HG03108 (cell line): ENCODE results near the gene ROBO1.
"Not testable (repeated sequence)": the region's sequence is repeated elsewhere in the genome, so short reads cannot be mapped to it uniquely, and the experiment has no call there.

Experiments
- ATAC-seq: cut with Tn5 transposase; IDR thresholded peaks from one replicate; pipeline ENCODE4 v1.9.1; 2021; ENCODE audit warnings: moderate library complexity; ENCODE audit not compliant: unreplicated experiment

ROBO1 gene

GRCh38 chr3:79178471-79179180, 589.2 kb downstream of the ROBO1 start:
- no peak for ATAC-seq

DNA sequence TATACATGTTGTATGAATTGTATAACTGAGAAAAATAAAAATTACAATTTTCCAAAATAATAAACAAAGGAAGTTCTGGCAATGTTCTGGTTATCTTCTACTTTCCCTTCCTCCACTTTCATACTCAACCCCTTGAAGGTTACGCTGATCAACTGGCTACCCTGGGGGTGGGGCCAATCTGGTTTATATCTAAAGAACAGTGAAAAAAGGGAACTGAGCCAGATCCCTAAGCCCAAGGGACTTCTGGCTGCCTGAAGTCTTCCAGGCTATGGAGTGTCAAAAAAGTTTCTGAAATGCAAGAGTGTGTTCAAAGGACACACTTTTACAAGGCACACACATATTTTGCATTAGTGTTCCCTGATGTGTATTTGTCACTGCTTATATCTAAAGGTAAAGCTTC, 591.9 kb downstream of the ROBO1 start:
- no peak for ATAC-seq

DNA sequence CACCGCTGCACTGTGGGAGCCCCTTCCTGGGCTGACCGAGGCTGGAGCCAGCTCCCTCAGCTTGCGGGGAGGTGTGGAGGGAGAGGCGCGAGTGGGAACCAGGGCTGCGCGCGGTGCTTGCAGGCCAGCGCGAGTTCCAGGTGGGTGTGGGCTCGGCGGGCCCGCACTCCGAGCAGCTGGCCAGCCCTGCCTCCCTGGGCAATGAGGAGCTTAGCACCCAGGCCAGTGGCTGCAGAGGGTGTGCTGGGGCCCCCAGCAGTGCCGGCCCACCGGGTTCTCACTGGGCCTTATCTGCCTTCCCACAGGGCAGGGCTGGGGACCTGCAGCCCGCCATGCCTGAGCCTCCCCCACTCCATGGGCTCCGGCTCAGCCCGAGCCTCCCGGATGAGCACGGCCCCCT, 594.5 kb downstream of the ROBO1 start:
- ATAC-seq, result not testable (repeated sequence)

DNA sequence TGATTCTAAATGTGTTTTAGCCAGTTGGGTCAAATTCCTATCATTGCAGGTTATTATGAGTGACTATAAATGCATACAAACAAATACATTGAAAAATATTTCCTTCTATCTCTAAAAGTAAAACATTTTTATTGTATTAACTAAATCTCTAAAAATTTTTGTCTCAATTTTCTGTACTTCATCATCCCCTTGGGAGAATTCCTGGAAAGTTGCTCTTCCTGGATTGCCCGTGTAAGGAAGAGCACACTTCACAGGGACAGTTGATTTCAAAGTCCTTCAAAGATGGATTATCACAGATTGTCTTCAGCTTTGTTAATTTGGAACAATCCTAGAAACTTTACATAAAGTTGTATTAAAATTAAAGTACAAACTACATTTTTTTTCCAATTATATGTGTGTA, 595.6 kb downstream of the ROBO1 start:
- ATAC-seq, result no peak

DNA sequence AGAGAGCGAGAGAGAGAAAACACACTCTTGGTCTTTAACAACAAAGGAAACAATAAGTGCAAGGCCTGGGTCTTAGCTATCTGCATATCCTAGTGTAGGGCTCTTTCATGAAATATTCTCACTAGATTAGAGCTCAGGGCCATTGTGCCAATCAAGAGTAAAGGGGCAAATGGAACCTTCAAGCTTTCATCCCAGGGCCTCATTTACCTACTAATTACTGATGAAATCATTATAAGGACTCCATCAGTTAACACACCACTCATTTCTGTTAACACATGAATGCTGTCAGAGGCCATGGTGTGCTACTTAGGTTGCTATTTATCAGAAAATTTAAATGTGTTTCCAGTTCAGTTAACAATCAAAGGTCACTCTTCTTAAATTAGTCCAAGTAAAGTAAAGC, 597.8 kb downstream of the ROBO1 start:
- no peak for ATAC-seq

- ATAC-seq, result no peak
Observed at GRCh38 chr3:79167651-79168416, 600.0 kb downstream of the ROBO1 start.

DNA sequence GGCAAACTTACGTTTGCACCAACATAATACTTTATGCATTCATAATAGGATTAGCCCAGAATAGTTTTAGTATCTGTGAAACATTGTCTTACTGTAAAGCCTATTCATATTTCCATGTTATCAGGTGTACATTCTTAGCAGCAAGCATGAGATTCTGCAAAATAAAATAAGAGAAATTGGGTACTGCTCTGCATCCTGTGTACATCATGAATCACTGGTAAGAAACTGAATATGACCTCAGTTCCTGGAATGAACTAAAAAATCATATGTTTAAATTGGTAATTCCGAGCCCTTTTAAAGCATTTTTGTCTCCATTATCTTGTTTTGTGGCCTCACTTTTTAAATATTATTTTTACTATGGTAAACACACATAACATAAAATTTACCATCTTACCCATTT, 605.1 kb downstream of the ROBO1 start:
- ATAC-seq, result no peak

GRCh38 chr3:79161941-79162340, 605.9 kb downstream of the ROBO1 start:
- no peak for ATAC-seq

GRCh38 chr3:79160421-79160820, 607.4 kb downstream of the ROBO1 start:
- no peak for ATAC-seq

- ATAC-seq, result no peak
Observed at GRCh38 chr3:79159736-79160135, 608.1 kb downstream of the ROBO1 start.

DNA sequence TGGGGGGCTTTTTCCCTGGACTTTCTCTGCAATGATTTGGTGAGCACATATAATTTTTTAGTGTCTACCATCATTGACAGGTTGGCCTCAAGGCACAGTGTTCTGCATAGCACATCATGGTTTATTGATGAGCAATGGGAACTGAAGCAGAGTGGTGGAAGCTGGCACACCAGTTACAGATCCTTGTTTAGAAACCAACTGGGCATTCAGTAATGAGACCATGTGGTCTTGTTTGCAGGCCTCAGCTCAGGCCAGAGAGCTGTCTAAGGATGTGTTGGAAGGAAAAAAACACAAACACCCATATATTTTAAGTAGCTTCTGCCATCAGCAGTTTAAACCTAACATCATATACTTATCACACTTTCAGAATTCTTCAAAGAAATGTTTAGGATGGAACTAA, 610.6 kb downstream of the ROBO1 start:
- no peak for ATAC-seq

DNA sequence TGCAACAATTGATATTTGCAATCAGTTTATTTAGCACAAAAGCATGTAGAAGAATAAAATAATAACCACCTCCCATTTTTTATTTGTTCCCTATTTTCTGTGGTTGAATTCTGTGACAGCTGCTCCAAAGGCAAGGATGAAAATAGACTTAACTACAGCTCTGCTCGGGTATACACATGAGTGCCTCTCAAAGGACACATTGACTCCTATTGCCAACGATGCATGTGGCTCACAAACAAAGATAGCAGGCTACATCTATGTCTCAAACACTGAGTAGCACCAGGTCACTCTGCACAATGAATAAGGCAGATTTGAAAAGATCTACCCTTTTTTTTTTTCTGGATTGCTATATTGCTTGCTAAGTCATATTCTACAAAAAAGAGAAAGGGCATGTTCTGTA, 612.9 kb downstream of the ROBO1 start:
- no peak for ATAC-seq

- no peak for ATAC-seq
Observed at GRCh38 chr3:79148786-79149185, 619.0 kb downstream of the ROBO1 start.

DNA sequence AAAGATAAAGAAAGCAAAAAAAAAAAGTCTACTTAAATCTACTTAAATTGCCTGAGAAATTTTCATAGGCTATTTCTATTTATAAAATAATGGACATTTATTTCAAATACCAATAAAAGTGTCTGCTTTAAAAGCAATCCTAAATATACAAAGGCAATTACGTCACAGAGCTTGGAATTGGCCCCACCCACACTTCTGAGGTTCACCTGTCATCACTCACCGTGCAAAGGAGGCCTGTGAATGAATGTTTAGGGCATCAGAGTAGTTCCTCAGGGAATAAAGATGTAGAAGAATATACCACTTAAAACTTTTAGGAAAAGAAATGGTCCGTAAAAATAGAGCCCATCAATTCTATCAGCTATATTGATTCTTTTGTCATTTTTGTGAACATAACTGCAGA, 621.8 kb downstream of the ROBO1 start:
- no peak for ATAC-seq

GRCh38 chr3:79140708-79141107, 627.1 kb downstream of the ROBO1 start:
- ATAC-seq, result no peak

DNA sequence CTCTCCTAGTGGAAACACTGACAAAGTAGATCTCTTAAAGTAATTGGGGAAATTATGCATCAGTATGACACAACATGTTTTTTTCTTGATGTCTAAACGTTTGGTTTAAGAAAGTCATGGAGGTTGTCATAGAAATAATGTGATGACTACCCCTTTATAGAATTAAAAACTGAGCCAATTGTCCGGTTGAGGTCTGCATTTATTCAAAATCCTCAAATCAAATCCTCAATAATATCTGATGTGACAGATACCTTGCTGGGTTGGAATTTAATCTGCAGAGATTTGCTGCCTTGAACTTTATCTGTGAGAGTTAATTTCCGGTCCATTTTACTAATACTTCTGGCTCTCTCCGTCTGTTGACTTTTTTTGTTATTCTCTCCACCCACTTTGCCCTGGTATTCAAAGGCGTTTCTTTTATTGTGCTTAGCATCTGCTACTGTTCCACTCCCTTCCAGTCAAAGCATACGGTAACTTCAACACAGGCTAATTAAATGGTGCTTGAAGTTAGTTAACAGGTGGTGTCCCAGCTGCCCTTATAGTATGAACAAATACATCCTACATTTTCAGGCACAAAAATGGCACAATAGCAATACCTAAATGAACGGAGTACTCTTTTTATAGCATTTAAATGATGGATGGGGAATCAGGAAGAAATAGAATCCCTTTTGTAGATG, 628.3 kb downstream of the ROBO1 start:
- ATAC-seq, result no peak

DNA sequence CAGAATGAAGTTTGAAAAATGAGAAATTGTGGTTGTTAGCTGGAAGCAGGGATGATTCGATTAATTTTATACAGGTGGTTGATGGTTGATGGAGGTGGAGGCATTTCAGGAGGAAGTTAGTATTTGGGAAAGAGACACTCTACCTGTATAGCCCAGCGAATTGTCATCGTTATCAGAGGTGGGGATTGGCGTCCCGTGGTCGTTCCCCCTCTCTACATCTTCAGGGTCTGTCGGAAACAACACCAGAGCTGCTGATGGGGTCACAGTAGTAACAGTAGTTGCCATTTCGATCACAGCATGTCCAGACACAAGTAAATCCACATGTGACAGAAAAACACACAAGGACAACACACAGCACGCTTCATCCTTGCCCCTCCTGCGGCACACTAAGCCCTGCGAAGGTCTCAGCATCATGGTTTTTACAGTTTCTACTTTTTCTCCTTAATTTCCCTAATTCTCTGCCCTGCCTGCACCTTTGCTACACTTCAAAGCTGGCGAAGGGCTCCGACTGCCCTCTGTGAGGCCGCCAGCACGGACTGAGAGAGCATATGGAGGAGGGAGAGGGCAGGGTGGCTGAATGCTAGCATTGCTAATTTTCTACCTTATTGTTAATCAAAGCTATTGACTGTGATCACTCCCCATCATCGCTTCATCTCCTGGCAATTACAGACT, 642.3 kb downstream of the ROBO1 start:
- ATAC-seq, result no peak

DNA sequence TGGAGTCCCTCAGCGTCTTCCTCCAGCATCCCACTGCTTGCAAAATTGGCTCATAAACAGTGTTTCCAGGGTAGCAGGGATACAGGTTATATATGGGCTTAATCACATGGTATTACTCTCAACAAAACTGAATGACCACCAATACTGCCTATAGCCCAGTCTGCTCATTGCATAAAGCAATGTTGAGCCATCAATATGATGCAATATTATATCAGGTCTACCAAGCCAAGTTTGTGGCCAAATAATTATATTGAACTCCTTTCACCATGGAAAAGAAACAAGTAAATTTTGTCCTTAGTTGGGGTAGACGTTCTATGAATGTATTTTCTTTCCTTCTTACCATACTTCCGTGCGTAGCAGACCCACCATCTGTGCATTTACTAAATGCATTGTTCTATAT, 652.3 kb downstream of the ROBO1 start:
- no peak for ATAC-seq

DNA sequence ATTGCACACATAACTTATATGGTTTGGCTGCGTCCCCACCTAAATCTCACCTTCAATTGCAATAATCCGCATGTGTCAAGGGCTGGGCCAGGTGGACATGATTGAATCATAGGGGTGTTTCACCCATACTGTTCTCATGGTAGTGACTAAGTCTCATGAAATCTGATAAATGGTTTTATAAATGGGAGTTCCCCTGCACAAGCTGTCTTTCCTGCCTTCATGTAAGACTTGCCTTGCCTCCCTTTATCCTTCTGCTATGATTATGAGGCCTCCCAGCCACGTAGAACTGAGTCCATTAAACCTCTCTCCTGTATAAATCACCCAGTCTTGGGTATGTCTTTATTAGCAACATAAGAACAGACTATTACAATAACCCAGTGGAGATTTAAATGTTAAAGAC, 653.9 kb downstream of the ROBO1 start:
- ATAC-seq, result no peak

DNA sequence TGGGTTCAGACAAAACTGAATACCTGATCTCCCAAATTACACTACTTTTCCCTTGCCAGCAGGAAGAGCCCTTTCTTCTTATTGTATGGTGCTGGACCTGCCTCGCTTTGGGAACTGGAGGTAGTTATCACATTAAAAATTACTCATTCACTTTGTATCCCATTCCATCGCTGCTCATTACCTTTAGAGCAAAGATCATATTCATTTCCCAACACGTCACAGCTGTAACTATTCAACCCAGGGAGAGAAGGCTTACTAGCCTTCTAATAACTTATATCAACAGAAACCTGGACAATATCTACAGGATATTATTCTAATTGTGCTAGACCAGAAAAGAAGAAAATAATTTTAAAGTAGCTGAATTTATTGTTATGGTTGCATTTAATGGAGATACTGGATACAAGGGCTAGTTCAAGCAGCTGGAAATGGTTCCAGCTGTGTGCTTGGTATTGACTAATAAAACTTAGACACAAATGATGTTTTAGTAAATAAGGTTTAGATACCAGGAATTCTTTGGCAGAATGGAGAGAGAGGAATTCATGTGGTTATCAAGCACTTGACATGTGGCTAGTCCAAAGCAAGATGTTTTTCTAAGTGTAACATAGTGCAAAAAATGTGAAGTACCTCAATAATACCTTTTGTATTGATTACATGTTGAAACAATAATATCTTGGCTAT, 656.3 kb downstream of the ROBO1 start:
- ATAC-seq, result no peak

- no peak for ATAC-seq
Observed at GRCh38 chr3:79109754-79110153, 658.0 kb downstream of the ROBO1 start.
